Measurements from ENCODE around the gene LRRC72.
A peak's percentile ranks its signal among the peaks of the same experiment; 100 is the strongest.
"Not testable (repeated sequence)": the region's sequence is repeated elsewhere in the genome, so short reads cannot be mapped to it uniquely, and the experiment has no call there.

The LRRC72 gene

DNA sequence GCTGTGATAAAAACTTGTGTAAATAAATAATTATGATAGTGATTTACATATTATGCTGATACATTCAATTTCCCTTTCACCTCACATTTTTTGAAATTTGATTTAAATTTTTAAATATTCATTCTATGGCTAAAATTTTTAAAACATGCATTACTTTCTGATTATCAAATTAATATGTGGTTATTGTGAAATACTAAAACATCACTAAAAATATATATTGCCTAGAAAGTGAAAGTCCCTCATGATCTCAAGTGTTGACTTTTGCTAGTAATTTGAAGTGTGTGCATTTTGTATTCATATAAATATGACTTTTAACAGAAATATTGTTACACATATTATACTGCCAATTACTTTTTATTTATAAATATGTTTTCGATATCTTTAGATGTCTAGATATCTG is 3.1 kb downstream of the LRRC72 start:
- DNase-seq, result no peak

DNA sequence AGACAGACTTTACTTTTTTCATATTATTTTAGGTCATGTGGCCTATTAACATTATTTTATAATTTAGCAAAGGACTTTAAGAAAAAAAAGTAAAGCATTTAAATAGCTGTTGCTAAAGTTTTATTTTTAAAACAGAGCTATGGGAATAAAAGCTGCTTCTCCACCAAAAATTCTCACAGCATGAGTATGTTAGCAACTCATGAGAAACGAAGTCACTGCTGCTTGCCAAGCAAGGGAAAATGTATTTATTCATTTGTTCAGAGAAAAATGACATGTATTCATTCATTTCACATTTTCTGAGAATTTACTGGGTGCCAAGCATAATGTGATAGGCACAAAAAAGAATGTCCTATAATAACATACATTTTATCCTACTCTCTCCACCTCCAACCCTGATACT is 5.1 kb downstream of the LRRC72 start:
- no peak for DNase-seq

DNA sequence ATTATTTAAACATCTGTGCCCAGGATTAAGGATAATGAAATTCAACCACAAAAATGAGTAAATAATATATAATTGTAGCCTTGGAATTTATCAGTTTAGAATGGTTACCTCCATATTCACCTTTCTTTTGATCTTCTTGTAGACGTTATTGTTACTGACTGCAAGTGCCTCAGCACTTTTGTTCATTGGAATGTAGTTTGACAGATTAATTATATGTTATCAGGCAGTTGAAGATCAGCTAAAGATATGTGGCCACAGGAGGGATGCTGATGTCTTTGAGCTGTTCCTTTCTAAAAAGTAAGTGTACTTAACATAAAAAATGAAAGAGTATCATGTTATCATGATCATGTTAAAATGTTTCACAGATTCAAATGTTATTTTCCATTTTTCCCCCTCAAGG is 5.6 kb downstream of the LRRC72 start:
- DNase-seq, result no peak

DNA sequence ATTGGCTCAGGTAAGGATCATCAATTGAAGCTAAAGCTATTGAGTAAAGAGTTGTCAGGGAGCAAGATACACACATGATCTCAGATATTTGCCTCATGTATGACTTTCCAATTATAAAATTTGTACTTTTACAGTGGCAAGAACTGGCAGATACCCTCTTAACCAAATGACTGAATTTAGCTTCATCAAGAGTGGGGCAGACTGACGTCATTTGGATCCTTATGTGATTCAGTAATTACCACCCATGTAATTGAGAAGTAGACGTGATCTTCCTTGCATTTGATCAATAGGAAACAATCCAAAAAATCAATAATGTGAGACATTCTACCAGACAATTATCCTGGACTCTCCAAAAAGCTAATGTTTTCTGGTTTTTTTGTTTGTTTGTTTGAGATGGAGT is 8.9 kb downstream of the LRRC72 start:
- no peak for DNase-seq

DNA sequence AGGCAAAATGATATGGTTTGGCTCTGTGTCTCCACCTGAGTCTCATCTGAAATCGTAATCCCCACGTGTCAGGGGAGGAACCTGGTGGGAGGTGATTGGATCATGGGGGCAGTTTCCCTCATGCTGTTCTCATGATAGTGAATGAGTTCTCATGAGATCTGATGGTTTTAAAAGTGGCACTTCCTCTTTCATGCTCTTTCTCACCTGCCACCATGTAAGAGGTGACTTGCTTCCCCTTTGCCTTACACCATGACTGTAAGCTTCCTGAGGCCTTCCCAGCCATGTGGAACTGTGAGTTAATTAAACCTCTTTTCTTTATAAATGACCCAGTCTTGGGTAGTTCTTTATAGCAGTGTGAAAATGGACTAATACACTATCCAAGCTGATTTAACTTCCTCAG is 13.9 kb downstream of the LRRC72 start:
- not testable (repeated sequence) for DNase-seq

DNA sequence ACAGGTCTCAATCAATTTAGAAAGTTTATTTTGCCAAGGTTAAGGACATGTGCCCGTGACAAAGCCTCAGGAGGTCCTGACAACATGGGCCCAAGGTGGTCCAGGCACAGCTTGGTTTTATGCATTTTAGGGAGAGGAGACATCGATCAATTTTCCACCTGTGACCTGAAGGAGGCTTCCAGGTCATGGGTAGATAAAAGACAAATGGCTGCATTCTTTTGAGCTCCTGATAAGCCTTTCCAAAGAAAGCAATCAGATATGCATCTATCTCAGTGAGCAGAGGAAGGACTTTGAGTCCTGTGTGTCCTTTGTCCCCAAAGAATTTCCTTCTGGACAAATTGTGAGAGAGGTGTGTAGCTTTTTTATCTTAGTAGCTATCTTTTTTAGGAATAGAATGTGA is 15.8 kb downstream of the LRRC72 start:
- no peak for DNase-seq

DNA sequence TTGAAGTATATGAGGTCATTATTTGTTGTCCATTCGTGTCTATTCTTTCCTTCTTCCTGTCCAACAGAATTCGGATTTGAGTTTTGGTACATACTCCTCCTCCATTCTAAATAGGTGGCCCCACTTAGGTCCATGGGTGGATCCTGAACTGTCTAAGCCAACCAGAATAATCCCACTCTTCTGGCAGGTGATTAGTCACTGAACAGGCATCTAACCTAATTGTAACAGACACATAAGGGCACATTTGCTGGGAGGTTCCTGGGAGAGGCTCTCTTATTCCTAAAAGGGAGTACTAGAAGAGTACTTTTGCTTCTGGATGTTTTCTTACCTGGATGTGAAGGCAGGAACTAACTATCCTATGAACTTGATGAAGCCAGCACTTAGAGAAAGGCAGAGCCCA is 16.8 kb downstream of the LRRC72 start:
- DNase-seq, result no peak

DNA sequence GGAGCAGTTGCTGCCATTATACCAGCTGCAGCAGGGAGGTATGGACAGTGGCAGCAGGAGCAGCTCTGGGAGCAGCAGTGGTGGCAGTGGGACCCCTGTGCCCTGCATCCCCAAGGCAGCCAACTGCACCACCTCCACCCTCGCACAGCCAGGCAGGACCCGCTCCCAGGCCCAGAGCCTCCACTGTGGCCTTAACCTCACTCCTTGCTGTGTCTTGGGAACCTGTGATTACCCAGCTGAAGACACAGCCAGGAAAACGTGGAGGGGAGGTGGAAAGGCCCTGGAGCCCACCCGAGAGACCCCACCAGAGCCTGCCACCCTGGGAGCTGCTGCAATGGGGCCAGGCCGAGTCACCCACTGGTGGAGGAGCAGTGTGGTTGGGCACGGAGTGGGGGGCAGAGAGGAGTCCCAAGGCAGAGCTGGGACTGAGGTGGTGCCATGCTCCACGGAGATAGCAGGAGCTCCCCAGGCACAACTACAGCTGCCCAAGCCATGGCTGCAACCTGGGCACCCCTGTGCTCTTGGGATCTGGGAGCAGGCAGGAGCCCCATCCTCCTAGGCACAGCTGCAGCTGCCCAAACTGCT is 20.4 kb downstream of the LRRC72 start:
- DNase-seq, result no peak

DNA sequence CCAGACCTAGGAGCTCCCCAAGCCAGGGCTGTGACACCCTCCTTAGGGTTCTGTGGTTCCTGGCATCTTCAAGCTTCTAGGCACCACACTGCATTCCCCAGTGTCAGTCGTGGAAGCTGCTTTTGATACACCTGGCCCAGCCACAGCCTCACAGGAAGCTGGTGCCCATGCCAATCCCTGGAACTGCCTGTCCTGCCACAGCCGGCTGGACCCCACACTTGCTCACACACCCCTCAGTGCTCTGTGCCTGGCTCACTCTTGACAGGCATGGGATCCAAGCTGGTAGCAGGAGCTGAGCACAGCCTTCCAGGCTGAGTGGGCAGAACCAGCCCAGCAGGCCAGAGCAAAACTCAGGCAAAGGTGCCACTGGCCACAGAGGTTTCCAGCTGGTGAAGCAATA is 21.8 kb downstream of the LRRC72 start:
- DNase-seq, result no peak

DNA sequence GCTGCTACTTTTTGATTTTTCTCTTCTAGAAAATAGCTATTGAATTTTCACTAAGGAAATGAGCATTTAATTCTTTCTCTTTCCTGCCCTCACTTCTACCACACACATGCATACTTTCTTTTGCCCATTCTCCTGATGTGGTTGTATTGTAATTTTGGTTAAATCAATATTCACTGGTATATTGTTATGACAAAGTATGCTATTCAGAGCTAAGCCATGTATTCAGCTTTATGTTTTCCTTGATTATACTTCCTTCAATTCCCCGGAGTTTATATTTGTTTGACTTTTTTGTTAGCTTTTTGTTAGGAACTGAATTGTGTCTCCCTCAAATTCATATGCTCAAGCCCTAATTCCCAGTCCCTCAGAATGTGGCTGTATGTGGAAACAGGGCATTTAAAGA is 24.0 kb downstream of the LRRC72 start:
- no peak for DNase-seq

DNA sequence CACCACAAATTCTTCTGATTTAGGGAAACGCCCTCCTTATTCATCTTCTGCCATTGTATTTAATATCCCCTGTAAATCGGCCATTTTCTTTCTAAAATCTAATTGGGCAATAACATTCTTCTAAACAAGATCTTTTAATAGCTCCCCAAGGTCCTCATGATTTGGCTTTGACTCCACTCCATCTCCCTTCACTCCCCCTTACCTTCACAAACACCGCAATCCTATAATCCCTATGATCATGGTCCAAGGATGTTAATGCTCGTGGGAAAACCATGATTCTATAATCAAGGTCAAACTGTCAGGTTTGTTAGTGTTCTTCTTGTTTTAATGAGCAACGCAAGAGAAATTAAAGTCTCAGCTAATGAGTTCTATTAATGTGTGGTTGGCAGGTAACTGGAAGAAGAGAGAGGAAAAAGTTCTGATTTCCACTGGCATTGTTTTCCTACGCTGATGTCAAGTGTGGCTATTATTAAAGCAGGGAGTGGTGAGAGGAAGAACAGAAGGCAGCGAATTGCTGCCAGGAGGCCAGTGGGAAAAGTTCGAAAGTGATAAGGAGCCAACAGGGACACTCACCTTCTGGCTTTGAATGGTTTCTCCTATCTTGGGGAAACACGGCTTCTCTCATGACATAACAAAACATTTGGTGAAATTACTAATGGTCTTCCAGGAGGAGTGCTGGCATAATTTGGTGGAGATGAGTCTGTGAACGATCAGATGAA is 28.1 kb downstream of the LRRC72 start:
- DNase-seq, result no peak

DNA sequence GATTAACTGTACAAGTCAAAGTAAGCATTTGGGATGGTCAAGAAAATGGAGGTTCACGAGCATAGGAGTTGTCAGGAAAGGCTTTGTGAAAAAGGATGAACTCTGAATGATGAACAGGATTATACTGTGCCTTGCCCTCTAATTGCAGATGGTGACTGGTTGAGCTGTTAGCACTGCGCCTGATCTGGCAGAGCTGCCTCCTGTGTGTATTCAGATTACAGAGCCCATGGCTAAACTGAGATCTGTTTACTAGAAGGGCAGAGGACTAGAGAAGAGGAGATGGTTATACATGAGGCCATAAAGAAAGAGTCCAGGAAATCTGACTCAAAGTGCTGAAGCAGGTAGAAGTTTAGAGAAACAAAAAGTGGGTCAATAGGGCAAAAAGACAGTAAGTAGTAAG is 29.7 kb downstream of the LRRC72 start:
- DNase-seq, result no peak

DNA sequence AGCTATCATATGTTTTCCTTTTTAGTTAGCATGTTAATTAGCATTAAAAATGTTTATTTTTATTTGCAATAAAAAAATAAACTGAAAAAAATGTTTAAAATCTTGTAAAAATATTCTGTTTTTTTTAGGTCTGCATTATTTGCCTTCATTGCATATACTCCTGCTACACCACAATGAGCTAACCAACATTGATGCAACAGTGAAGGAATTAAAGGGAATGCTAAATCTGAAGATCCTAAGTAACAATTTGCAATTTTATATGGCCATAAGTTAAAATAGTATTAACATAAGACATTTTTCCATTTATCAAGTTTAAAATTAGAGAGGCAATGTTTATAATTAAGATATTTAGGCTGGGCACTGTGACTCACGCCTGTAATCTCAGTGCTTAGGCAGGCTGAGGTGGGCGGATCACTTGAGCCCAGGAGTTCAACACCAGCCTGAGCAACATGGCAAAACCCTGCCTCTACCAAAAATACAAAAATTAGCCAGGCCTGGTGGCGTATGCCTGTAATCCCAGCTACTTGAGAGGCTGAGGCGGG is 32.2 kb downstream of the LRRC72 start:
- DNase-seq, result no peak

DNA sequence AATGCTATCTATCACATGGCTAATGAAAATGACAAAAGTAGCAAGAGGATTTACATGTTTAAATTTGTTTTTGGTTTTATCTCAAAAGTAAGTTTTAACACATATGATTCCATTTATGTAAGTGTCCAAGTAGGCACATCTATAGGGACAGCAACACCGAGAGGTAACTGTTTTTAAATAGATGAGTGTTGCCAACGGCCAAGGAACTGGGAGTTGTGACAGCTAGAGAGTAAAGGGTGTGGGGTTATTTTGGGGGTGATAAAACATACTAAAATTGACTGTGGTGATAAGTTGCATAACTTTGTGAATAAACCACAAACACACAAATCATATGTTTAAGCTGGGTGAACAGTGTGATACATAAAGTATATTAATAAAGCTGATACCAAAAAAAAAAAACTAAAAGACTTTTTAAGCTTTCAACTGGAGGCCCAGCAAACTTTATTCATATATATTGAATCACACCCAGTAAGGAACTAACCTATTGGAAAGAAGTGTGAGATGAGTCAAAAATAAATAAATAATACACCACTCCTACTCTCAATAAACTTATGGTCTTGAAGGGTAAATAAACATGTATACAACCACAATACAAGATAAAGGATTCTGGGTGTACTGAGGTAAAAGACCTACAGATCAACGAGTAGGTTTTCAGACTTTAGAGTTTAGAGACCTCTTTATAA is 33.0 kb downstream of the LRRC72 start:
- DNase-seq, result no peak

DNA sequence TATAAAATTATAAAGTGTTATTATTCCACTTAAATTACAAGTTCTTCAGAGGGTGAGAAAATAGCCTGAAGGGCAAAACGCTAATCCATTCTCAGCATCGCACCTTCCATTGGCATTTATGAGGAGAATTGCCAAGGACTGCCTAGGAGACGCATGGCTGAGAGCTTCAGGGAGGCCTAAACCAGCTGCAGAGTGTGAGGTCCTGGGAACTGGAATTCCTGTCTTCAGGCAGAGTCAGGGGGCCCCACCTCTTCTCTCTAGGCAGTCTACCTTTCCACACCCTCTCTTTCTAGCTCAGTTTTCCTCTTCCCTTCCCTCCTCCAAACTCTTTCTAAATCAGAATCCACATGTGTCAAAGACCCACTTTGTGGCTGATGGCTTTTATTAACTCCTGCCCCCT is 35.3 kb downstream of the LRRC72 start:
- DNase-seq, result no peak

DNA sequence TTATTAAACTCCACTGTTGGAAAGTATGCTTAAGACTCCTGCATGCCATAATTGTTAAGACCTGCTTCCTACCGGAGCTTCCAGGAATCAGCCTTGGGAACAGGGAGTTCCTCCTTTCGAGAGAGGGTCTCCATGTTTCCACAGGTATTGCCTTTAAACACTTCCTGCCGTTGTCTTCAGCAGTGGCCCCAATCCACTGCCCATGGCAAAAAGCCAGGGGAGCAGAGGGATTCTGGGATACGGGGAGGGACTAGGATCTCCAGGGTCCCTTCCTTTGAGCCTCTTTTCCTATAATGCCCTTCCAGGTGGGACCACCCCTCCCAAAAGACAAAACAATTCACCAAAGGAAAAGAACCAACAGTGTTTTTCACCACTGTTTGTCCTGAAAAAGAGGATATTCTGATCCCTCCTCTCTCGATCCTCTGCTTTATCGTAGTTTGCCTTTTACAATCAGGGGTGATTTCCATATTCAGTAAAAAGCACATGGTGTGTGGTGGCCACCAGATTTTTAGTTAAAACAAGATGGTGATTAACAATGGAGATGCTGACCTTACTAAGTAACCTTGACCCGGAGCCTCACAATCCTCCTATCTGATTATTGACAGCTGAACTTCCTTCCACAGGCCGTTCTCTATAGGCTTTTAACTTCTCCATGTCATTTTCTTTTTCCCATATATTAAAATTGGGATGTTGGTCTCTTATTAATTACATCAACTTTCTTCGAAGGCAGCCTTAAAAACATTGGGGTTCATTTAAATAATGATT is 36.0 kb downstream of the LRRC72 start:
- DNase-seq, result no peak

DNA sequence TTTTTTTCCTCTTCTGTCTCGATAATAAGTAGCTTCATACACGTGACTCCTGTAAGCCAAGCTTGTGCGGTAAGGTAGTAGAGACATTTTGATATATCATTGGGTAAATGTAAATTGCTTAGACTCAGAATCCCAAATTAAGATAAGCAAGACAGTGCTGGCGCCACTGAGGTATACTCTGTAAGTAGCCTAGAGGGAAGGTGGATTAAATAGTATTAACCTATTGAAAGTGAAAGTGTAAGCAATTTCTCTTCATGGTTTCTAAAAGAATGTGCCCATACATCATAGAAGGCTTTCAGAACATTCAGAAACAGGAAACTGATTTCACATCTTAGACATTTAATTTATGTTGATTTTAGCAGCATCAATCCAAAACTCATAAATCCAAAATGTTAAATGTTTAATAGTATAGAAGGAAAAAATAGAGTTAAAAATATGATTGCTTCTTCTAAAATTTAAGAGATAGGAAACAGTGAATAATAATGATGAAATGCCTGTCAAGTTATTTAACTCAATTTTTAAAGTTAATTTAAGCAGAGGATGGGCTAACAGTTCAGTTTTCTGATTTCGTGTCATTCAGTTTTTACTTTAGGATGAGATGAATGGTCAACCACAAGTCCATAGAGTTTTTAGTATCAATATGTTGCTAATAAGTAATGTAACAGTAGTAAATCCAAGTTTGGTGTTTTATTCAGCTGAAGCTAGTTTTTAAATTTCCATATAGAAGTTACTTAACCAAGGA is 36.8 kb downstream of the LRRC72 start:
- no peak for DNase-seq

DNA sequence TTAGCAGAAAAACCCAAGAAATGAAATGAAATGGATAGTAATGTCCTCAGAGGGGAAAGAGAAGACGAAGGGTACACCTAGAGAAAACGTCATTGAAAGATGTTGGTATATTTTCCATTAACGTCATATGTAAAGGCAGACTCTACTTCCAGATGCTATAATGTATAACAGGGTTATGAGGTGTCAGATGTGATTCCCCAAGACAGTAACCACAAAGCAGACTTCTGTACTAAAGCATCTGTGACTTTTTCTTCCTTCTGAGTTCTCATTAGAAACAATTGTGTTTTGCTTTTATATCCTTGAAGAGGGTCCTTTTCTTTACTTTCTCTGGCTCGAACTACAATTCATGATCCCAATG is 37.4 kb downstream of the LRRC72 start:
- DNase-seq, result no peak

DNA sequence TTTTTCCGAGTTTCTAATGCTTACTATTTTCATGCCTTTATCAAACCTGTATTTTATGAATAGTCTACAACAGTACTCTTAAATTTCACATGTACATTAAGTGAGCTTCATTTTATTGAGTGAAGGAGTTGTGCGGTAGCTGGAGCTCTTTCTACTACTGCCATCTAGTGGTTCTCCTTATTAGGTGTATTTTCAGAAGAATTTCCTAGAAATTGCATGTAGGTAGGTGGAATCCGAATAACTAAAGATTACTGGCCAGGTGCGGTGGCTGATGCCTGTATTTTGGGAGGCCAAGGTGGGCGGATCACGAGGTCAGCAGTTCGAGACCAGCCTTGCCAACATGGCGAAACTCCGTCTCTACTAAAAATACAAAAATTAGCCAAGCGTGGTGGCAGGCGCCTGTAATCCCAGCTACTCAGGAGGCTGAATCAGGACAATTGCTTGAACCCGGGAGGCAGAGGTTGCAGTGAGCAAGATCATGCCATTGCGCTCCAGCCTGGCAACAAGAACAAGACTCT is 38.3 kb downstream of the LRRC72 start:
- peak; percentile 50 for DNase-seq

DNA sequence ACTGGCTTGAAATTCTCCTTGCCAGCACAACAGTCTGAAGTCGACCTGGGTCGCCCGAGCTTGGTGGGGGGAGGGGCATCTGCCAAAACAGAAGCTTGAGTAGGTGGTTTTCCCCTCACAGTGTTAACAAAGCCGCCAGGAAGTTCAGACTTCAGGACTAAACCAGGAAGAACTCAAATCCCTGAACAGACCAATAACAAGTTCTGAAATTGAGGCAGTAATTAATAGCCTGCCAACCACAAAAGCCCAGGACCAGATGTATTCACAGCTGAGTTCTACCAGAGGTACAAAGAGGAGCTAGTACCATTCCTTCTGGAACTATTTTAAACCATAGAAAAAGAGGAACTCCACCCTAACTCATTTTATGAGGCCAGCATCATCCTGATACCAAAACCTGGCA is 45.3 kb downstream of the LRRC72 start:
- no peak for DNase-seq

DNA sequence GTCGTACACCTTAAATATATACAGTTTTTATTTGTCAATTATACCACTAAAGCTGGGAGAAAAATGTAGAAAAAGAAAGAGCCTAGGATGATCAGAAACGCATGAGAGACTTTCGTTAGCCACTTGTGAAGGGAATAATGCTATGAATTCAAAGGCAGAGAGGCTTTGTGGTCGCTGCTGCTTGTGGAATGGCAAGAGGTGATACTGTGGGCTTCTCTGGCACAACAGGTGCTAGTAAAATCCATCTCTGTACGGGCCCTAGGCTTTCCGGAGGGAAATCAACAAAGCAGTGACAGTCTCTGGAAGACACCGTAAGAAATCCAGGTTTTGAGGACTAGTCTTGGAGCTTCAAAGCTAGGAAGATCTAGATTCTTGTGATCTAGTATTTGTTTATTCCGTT is 52.6 kb downstream of the LRRC72 start:
- no peak for DNase-seq

DNA sequence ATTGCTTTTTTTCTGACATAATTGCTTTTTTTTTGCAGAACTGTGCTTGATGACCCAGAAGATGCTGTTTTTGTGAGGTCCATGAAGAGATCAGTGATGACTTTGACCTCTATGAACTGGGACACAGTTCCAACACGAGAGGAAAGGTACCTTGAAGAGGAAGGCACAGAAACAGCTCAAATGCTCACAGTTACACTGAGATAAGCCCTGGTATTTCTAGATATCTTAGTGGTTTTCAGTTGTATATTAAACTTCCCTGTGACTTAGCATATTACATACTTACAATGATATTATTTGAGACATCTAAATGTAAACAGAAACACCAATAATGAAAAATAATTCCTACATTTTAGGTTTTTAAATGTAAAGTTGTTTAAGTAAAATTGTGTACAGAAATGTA is 54.7 kb downstream of the LRRC72 start:
- no peak for DNase-seq

DNA sequence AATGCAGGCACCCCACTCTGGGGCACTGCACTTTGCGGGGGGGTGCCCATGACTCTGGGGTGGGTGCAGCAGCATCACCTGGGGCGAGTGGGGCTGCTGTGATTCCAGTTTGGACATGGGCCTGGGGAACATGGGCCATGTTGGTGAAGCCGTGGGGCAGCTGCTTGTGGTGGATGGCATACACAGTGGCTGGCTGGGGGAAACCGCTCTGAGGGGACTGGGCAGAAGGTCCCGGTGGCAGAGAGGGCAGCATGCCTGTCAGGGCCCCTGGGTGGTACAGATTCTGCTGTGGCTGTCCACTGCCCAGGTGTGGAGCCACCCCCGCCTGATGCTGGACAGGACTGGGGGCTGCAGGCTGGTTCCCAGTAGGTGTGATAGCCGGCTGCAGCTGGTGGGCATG is 57.2 kb downstream of the LRRC72 start:
- DNase-seq, result no peak
